Endodermal cell (in vitro differentiated cells): ENCODE data around the gene PRDM7. TPM values are rescaled to one million over a fixed set of nuclear protein-coding genes. Genes with fewer than 3 reads are reported as not detected.
"Not testable (repeated sequence)": the region's sequence is repeated elsewhere in the genome, so short reads cannot be mapped to it uniquely, and the experiment has no call there.

ENCODE experiments used
- DNase-seq: peaks from one replicate; pipeline ENCODE4 v3.0.0-alpha.2; 2017
- H3K27ac ChIP-seq: 2 replicates; pipeline ENCODE4 v1.5.1; 2013; ENCODE audit warnings: mild to moderate bottlenecking, low read depth, low read length, moderate library complexity
- H3K27me3 ChIP-seq: 2 replicates; pipeline ENCODE4 v1.6.1; 2013; ENCODE audit warnings: mild to moderate bottlenecking, low read length, moderate library complexity; ENCODE audit not compliant: insufficient read depth, control insufficient read depth, poor library complexity, severe bottlenecking
- H3K36me3 ChIP-seq: 2 replicates; pipeline ENCODE4 v1.7.0; 2013; ENCODE audit warnings: mild to moderate bottlenecking, low read length, moderate library complexity; ENCODE audit not compliant: control insufficient read depth, insufficient read depth
- H3K4me1 ChIP-seq: one replicate; pipeline ENCODE4 v1.7.0; 2013; ENCODE audit warnings: low read length; ENCODE audit not compliant: control insufficient read depth, insufficient read depth
- H3K4me3 ChIP-seq: 2 replicates; pipeline ENCODE4 v1.5.1; 2013; ENCODE audit warnings: mild to moderate bottlenecking, low read length, moderate library complexity
- H3K9ac ChIP-seq: 2 replicates; pipeline ENCODE4 v1.6.1; 2013; ENCODE audit warnings: mild to moderate bottlenecking, low read length, moderate library complexity; ENCODE audit not compliant: poor library complexity, severe bottlenecking; ENCODE audit errors: extremely low read depth
- H3K9me3 ChIP-seq: 2 replicates; pipeline ENCODE4 v1.6.1; 2013; ENCODE audit warnings: mild to moderate bottlenecking, low read length, moderate library complexity; ENCODE audit not compliant: control insufficient read depth
- H3K27ac Mint-ChIP-seq: 2 replicates; pipeline ENCODE4 v1.8.0; 2020; ENCODE audit warnings: mixed read lengths
- H3K27me3 Mint-ChIP-seq: 2 replicates; pipeline ENCODE4 v1.8.0; 2021; ENCODE audit warnings: mild to moderate bottlenecking, mixed read lengths; ENCODE audit not compliant: insufficient read depth
- H3K36me3 Mint-ChIP-seq: 2 replicates; pipeline ENCODE4 v1.8.0; 2020; ENCODE audit warnings: low read depth, mixed read lengths
- H3K4me1 Mint-ChIP-seq: 2 replicates; pipeline ENCODE4 v1.8.0; 2020; ENCODE audit warnings: mixed read lengths
- H3K4me3 Mint-ChIP-seq: 2 replicates; pipeline ENCODE4 v1.8.0; 2020; ENCODE audit warnings: mild to moderate bottlenecking, moderate library complexity, mixed read lengths
- H3K9me3 Mint-ChIP-seq: 2 replicates; pipeline ENCODE4 v1.8.0; 2020; ENCODE audit warnings: mild to moderate bottlenecking, mixed read lengths
- CTCF ChIP-seq: fragments of 200-600 bp; sonication (generic); conservative IDR thresholded peaks from 2 replicates; pipeline ENCODE4 v1.5.0; 2021; ENCODE audit warnings: antibody characterized with exemption, mild to moderate bottlenecking
- WGBS, 2 experiments: methylation state at CpG; one replicate each; pipeline versions ENCODE4 v1.1.5 to v1.1.7; 2013; ENCODE audit warnings: missing lambda C conversion rate in 2 of 2, mixed read lengths in 1 of 2; ENCODE audit not compliant: insufficient coverage in 1 of 2, insufficient read length in 1 of 2; 5-methylcytosine and 5-hydroxymethylcytosine counted together
- total RNA-seq, 2 donors: library from RNA; stranded (reverse); fragmentation: NEBNext Ultra II Directional in 1 of 2; extraction: Animal tissue kit (Norgen Biotek cat#: 25700) in 1 of 2; gene quantifications; 2 replicates in 1 of 2; 3 replicates in 1 of 2; pipeline ENCODE4 v1.2.1, GENCODE V29; 2021

Gene PRDM7
- total RNA-seq, 2 donors from 2014 or later, result not detected

GRCh38 chr16:90106271-90106670 is 29.1 kb upstream of the PRDM7 start:
- WGBS, 2 experiments, result 66 to 75% methylated on average over 8 to 29 of the region's 32 CpGs

GRCh38 chr16:90104725-90105124 is 27.6 kb upstream of the PRDM7 start:
- H3K27me3 ChIP-seq, H3K4me3 Mint-ChIP-seq, H3K9me3 ChIP-seq, H3K36me3 Mint-ChIP-seq, H3K27ac ChIP-seq, H3K9me3 Mint-ChIP-seq, H3K27ac Mint-ChIP-seq, H3K4me1 ChIP-seq, H3K4me1 Mint-ChIP-seq, H3K36me3 ChIP-seq, H3K4me3 ChIP-seq, DNase-seq, H3K9ac ChIP-seq: not testable (repeated sequence)
- 90 to 100% methylated on average over 1 to 11 of the region's 13 CpGs for WGBS, 2 experiments
- H3K27me3 Mint-ChIP-seq, result peaks cover 30% of the 10 kb centered on the region

More at GRCh38 chr16:90106271-90106670, 29.1 kb upstream of the PRDM7 start:
- not testable (repeated sequence) for H3K36me3 ChIP-seq, H3K27me3 ChIP-seq, H3K9me3 Mint-ChIP-seq, H3K4me1 ChIP-seq, H3K9me3 ChIP-seq, H3K36me3 Mint-ChIP-seq, H3K27ac ChIP-seq, H3K4me1 Mint-ChIP-seq
- peak overlapping the region; percentile 72 for H3K4me3 ChIP-seq
- H3K27ac Mint-ChIP-seq, result peak overlapping the region; percentile 96
- H3K9ac ChIP-seq, result peak overlapping the region; percentile 20
- TF ChIP-seq CTCF, result peak; percentile 87
- H3K27me3 Mint-ChIP-seq, result peaks cover 26% of the 10 kb centered on the region
- H3K4me3 Mint-ChIP-seq, result peak overlapping the region; percentile 72
- DNase-seq, result peak; percentile 86

DNA sequence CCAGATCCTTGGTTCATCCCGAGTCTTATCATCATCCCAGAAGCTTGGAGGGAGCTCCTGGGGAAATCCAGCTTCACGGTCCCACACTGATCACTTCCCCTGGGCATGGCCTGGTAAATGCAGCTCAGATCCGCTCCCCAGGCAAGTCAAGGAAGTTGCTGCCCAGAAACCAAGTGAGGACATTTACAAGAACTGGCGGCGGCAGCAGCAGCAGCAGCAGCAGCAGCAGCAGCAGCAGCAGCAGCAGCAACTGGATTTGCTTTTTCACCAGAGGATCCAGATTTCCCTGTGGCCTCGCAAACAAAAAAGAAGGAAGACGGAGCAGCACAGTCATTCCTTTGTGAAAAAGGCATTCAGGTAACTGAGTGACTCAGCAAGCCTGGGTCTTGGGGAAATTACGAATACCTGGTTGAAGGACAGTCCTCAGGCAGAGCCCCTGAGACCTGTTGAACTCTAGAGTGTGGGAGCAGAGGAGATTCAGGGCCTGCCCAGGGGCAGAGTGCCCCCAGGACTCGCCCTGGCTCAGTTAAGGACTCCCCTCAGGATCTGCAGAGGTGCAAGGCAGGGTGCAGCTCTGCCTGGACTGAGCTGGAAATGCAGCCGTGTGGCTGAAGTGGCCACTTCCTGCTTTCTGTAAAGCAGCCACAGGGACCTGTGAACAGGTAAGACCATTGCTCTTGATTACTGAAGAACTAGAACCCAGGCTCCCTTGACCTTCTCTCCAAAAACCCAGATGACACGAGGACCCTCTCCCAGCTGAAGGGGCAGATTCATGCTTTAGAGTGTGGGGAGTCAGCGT is 25.2 kb upstream of the PRDM7 start:
- not testable (repeated sequence) for H3K4me3 Mint-ChIP-seq, H3K9ac ChIP-seq, H3K27ac ChIP-seq, H3K36me3 ChIP-seq, H3K4me3 ChIP-seq, H3K36me3 Mint-ChIP-seq, H3K9me3 Mint-ChIP-seq, H3K27me3 ChIP-seq, H3K4me1 ChIP-seq, H3K9me3 ChIP-seq
- WGBS, 2 experiments, result 86% methylated on average over 3 of the region's 12 CpGs; no CpG with 5 or more reads in 1 of the 2 experiments
- Mint-ChIP-seq H3K27me3 (peaks cover 44% of the 10 kb centered on the region), H3K27ac (peak overlapping the region; percentile 55), H3K4me1 (peaks cover 13% of the 10 kb centered on the region)
- peak; percentile 54 for DNase-seq

GRCh38 chr16:90101332-90101731 is 24.2 kb upstream of the PRDM7 start:
- peaks cover 46% of the 10 kb centered on the region for H3K27me3 Mint-ChIP-seq
- H3K4me1 ChIP-seq, H3K36me3 Mint-ChIP-seq, H3K9me3 ChIP-seq, H3K27me3 ChIP-seq, DNase-seq, H3K4me3 ChIP-seq, H3K36me3 ChIP-seq, H3K27ac ChIP-seq, H3K9ac ChIP-seq, H3K4me3 Mint-ChIP-seq, H3K9me3 Mint-ChIP-seq, H3K27ac Mint-ChIP-seq: not testable (repeated sequence)
- WGBS, 2 experiments, result 94% methylated on average over 8 of the region's 11 CpGs; no CpG with 5 or more reads in 1 of the 2 experiments
- peaks cover 17% of the 10 kb centered on the region for H3K4me1 Mint-ChIP-seq

DNA sequence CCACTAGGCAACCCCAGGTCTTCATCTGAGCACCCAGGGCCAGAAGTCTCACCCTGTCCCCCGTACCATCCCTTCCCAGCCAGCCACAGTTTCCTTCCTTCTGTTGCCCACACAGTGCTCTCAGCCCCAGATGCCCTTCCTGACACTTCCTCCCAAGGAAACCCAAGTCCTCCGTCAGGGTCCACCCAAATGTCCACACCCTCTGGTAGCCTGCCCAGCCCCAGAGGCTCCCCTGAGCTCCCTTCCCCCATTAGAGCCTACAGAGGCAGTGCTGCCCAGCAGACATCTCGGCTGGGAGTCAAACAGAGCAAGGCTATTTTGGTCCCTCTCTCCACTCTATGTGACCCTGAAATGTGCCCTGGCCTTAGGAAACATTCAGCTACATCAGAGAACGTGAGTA is 23.7 kb upstream of the PRDM7 start:
- DNase-seq, H3K27me3 ChIP-seq, H3K4me3 Mint-ChIP-seq, H3K9me3 Mint-ChIP-seq, H3K4me1 ChIP-seq, H3K9ac ChIP-seq, H3K9me3 ChIP-seq, H3K27ac ChIP-seq, H3K4me3 ChIP-seq, H3K36me3 Mint-ChIP-seq, H3K36me3 ChIP-seq, H3K27ac Mint-ChIP-seq: not testable (repeated sequence)
- Mint-ChIP-seq H3K27me3 (peaks cover 50% of the 10 kb centered on the region), H3K4me1 (peaks cover 17% of the 10 kb centered on the region)
- no CpG with 5 or more reads among the region's 4 CpGs for WGBS, 2 experiments

GRCh38 chr16:90100229-90100628 is 23.1 kb upstream of the PRDM7 start:
- H3K4me3 ChIP-seq, H3K36me3 Mint-ChIP-seq, H3K4me1 ChIP-seq, H3K36me3 ChIP-seq, H3K27ac Mint-ChIP-seq, H3K9ac ChIP-seq, H3K4me3 Mint-ChIP-seq, H3K27ac ChIP-seq, DNase-seq, H3K9me3 ChIP-seq, H3K27me3 ChIP-seq, H3K9me3 Mint-ChIP-seq: not testable (repeated sequence)
- WGBS, 2 experiments, result 86 to 90% methylated on average over 1 to 2 of the region's 5 CpGs
- Mint-ChIP-seq H3K4me1 (peaks cover 17% of the 10 kb centered on the region), H3K27me3 (peaks cover 48% of the 10 kb centered on the region)
